ENCODE measurements around the gene NANOGP8. TPM values are rescaled to one million over a fixed set of nuclear protein-coding genes. Genes with fewer than 3 reads are reported as not detected.

NANOGP8 gene
- total RNA-seq, 1 experiment from 2014 or later: not detected

GRCh38 chr15:35060591-35060990, 24.5 kb downstream of the NANOGP8 start:
- H3K9me3 ChIP-seq (ENCODE audit: low read depth, low read length, poor library complexity, severe bottlenecking): no peaks in the 10 kb centered on the region
- POLR2A ChIA-PET (ENCODE audit: low non-redundant PET): no interaction called here
- no peaks in the 10 kb centered on the region for H3K27me3 ChIP-seq (replicated peaks; ENCODE audit: insufficient read depth, low read depth, low read length, poor library complexity)
- peak overlapping the region; percentile 44 for H3K27ac ChIP-seq (ENCODE audit: low read depth, low read length, poor library complexity, severe bottlenecking)
- TF ChIP-seq EZH2 (IDR thresholded peaks at IDR 0.05; ENCODE audit: borderline replicate concordance, low read depth, low read length, poor library complexity, severe bottlenecking): no peak
- no TSS peak for BruUV-seq (replicated peaks)
- H3K4me3 ChIP-seq (ENCODE audit: low read depth, low read length, poor library complexity, severe bottlenecking): no peak overlapping the region
- peaks cover 37% of the 10 kb centered on the region for H3K4me1 ChIP-seq (ENCODE audit: insufficient read depth, low read length, poor library complexity, severe bottlenecking)
- H3K36me3 ChIP-seq (ENCODE audit: insufficient read depth, low read length, poor library complexity, severe bottlenecking): no peaks in the 10 kb centered on the region
- intact Hi-C loops (cut with micrococcal nuclease; ENCODE audit: unreplicated experiment): no loop called here
- no peak for DNase-seq (ENCODE audit: low spot score)
- CTCF ChIA-PET: no interaction called here

- Histone ChIP-seq H3K9me3 (ENCODE audit: low read depth, low read length, poor library complexity, severe bottlenecking) (no peaks in the 10 kb centered on the region), H3K36me3 (ENCODE audit: insufficient read depth, low read length, poor library complexity, severe bottlenecking) (no peaks in the 10 kb centered on the region), H3K4me3 (ENCODE audit: low read depth, low read length, poor library complexity, severe bottlenecking) (no peak overlapping the region), H3K27ac (ENCODE audit: low read depth, low read length, poor library complexity, severe bottlenecking) (peak overlapping the region; percentile 88), H3K4me1 (ENCODE audit: insufficient read depth, low read length, poor library complexity, severe bottlenecking) (peaks cover 37% of the 10 kb centered on the region), H3K27me3 (replicated peaks; ENCODE audit: insufficient read depth, low read depth, low read length, poor library complexity) (no peaks in the 10 kb centered on the region)
- BruUV-seq (replicated peaks): no TSS peak
- POLR2A ChIA-PET (ENCODE audit: low non-redundant PET): interaction anchor here (0.6 kb wide), 1 partner anchor 1003 kb away, joined by 7 read pairs; no protein-coding TSS in a partner anchor
- CTCF ChIA-PET: interaction anchor here (0.6 to 1.1 kb wide), 3 partner anchors 52 to 715 kb away, joined by 3 to 4 read pairs (median 3); partner anchors contain the start of genes AQR and NUTM1
- intact Hi-C loops (cut with micrococcal nuclease; ENCODE audit: unreplicated experiment): loop anchor here (5.0 kb wide), 1 partner anchor 71 kb away; the partner anchor contains the start of gene ZNF770
- no peak for TF ChIP-seq EZH2 (IDR thresholded peaks at IDR 0.05; ENCODE audit: borderline replicate concordance, low read depth, low read length, poor library complexity, severe bottlenecking)
- TF ChIP-seq CTCF (conservative IDR thresholded peaks at IDR 0.05; ENCODE audit: low read depth, low read length): no peak
- DNase-seq (ENCODE audit: low spot score): peak; percentile 92
Observed at GRCh38 chr15:35058534-35059054, 26.5 kb downstream of the NANOGP8 start.

GRCh38 chr15:35055416-35056105, 29.5 kb downstream of the NANOGP8 start:
- BruUV-seq (replicated peaks): no TSS peak
- CTCF ChIA-PET: no interaction called here

More at GRCh38 chr15:35055416-35056105, 29.5 kb downstream of the NANOGP8 start:
- TF ChIP-seq CTCF (conservative IDR thresholded peaks at IDR 0.05; ENCODE audit: low read depth, low read length) (no peak), EZH2 (IDR thresholded peaks at IDR 0.05; ENCODE audit: borderline replicate concordance, low read depth, low read length, poor library complexity, severe bottlenecking) (no peak)
- Histone ChIP-seq H3K36me3 (ENCODE audit: insufficient read depth, low read length, poor library complexity, severe bottlenecking) (no peaks in the 10 kb centered on the region), H3K27ac (ENCODE audit: low read depth, low read length, poor library complexity, severe bottlenecking) (no peak overlapping the region), H3K27me3 (replicated peaks; ENCODE audit: insufficient read depth, low read depth, low read length, poor library complexity) (no peaks in the 10 kb centered on the region), H3K4me1 (ENCODE audit: insufficient read depth, low read length, poor library complexity, severe bottlenecking) (peaks cover 25% of the 10 kb centered on the region), H3K4me3 (ENCODE audit: low read depth, low read length, poor library complexity, severe bottlenecking) (no peak overlapping the region), H3K9me3 (ENCODE audit: low read depth, low read length, poor library complexity, severe bottlenecking) (no peaks in the 10 kb centered on the region)
- intact Hi-C loops (cut with micrococcal nuclease; ENCODE audit: unreplicated experiment): loop anchor here (5.0 kb wide), 1 partner anchor 68 kb away; the partner anchor contains the start of gene ZNF770
- no peak for DNase-seq (ENCODE audit: low spot score)
- POLR2A ChIA-PET (ENCODE audit: low non-redundant PET): no interaction called here

Measured in A673 (cell line).